Aorta (tissue), 5 donors: Measurements from ENCODE around the gene FAM184A. TPM values are rescaled to one million over a fixed set of nuclear protein-coding genes. Genes with fewer than 3 reads are reported as not detected.

Source experiments
- ATAC-seq: fragments of 200-7000 bp; cut with Tn5 transposase; one replicate; pipeline ENCODE4 v1.9.1; 2022; ENCODE audit warnings: moderate library complexity; ENCODE audit not compliant: low FRiP score
- DNase-seq, 2 donors: peaks; one replicate each; pipeline ENCODE4 v3.0.0-alpha.2; 2020
- H3K27ac ChIP-seq, 2 donors: one replicate each; pipeline ENCODE4 v1.5.1; 2013; ENCODE audit warnings: low read length in 2 of 2, mild to moderate bottlenecking in 2 of 2, moderate library complexity in 2 of 2, control low read depth in 1 of 2, inconsistent platforms in 1 of 2, low read depth in 1 of 2
- H3K27me3 ChIP-seq, 2 donors: one replicate each; pipeline ENCODE4 v1.6.1; 2013; ENCODE audit warnings: control low read depth in 1 of 2, low read length in 1 of 2, mild to moderate bottlenecking in 1 of 2, moderate library complexity in 1 of 2; ENCODE audit not compliant: insufficient read depth in 2 of 2, control insufficient read depth in 1 of 2
- H3K36me3 ChIP-seq, 2 donors: one replicate each; pipeline ENCODE4 v1.6.1; 2013; ENCODE audit warnings: control low read depth in 1 of 2, low read length in 1 of 2, mild to moderate bottlenecking in 1 of 2; ENCODE audit not compliant: insufficient read depth in 2 of 2, control insufficient read depth in 1 of 2
- H3K4me1 ChIP-seq, 2 donors: one replicate each; pipeline ENCODE4 v1.6.1; 2013; ENCODE audit warnings: low read length in 2 of 2, control low read depth in 1 of 2, mild to moderate bottlenecking in 1 of 2, moderate library complexity in 1 of 2; ENCODE audit not compliant: insufficient read depth in 2 of 2, control insufficient read depth in 1 of 2
- H3K4me3 ChIP-seq, 2 donors: one replicate each; pipeline ENCODE4 v1.5.1; 2013; ENCODE audit warnings: low read length in 2 of 2, control low read depth in 1 of 2, mild to moderate bottlenecking in 1 of 2
- H3K9me3 ChIP-seq: one replicate; pipeline ENCODE4 v1.6.1; 2013; ENCODE audit warnings: mild to moderate bottlenecking, low read length; ENCODE audit not compliant: control insufficient read depth
- WGBS, 2 donors: extraction: QIAGEN DNeasy Blood & Tissue Kit; methylation state at CpG; one replicate each; pipeline ENCODE4 v1.1.7; 2013; 5-methylcytosine and 5-hydroxymethylcytosine counted together
- intact Hi-C, 2 donors: fragments of 100-400 bp; cut with DNase I; formaldehyde crosslinking; loops; one replicate each; pipeline versions ENCODE4 v1.14.2 to v1.15.0; 2022
- polyA plus RNA-seq, 2 donors: library from polyadenylated mRNA; stranded (reverse); fragments of 200-250 nt; gene quantifications; one replicate each; pipeline ENCODE4 v1.2.3, GENCODE V29; 2013
- total RNA-seq, 2 donors: library from RNA; stranded (reverse); fragmentation: NEBNext Ultra II Directional; extraction: Animal tissue kit (Norgen Biotek cat#: 25700); gene quantifications; one replicate each; pipeline ENCODE4 v1.2.1, GENCODE V29; 2021
- donor health status: healthy with polysubstance abuse.
- donor health status: Bipolar disorder and iron deficiency.
- donor health status: DM: no; HTN: no; CAD: no.
- donor health status: DM: no; HTN: no; CAD: no.
- donor health status: DM: yes; HTN: yes; CAD: no.

FAM184A gene
- total and polyA plus RNA-seq, 4 donors, result 1.1 to 4.8 (median 2.9) TPM

- no peak for DNase-seq
- Histone ChIP-seq H3K27ac (no peak overlapping the region), H3K4me3 (no peak overlapping the region), H3K4me1 (no peaks in the 10 kb centered on the region), H3K27me3 (no peaks in the 10 kb centered on the region), H3K36me3 (no peaks in the 10 kb centered on the region), H3K9me3 (no peaks in the 10 kb centered on the region)
- ATAC-seq, result no peak
- intact Hi-C loops, result no loop called here
- 40 to 42% methylated on average over 6 of the region's 6 CpGs for WGBS, 2 donors
Observed at GRCh38 chr6:119034827-119035458, 43.5 kb downstream of the FAM184A start.

GRCh38 chr6:119032428-119032827, 46.0 kb downstream of the FAM184A start:
- H3K4me1 ChIP-seq, result no peaks in the 10 kb centered on the region
- no peak overlapping the region for H3K4me3 ChIP-seq
- no peak overlapping the region for H3K27ac ChIP-seq
- H3K36me3 ChIP-seq, result no peaks in the 10 kb centered on the region
- no peaks in the 10 kb centered on the region for H3K27me3 ChIP-seq
- WGBS, 2 donors, result 50 to 65% methylated on average over 1 of the region's 1 CpG
- intact Hi-C loops, result no loop called here
- no peak for DNase-seq
- no peak for ATAC-seq
- H3K9me3 ChIP-seq, result no peaks in the 10 kb centered on the region

GRCh38 chr6:119030759-119031158, 47.7 kb downstream of the FAM184A start:
- Histone ChIP-seq H3K4me3 (no peak overlapping the region), H3K27ac (no peak overlapping the region), H3K27me3 (no peaks in the 10 kb centered on the region), H3K9me3 (no peaks in the 10 kb centered on the region), H3K4me1 (no peaks in the 10 kb centered on the region), H3K36me3 (no peaks in the 10 kb centered on the region)
- intact Hi-C loops, result no loop called here
- ATAC-seq (no peak), DNase-seq (no peak)
- WGBS, 2 donors, result 92 to 94% methylated on average over 2 of the region's 2 CpGs

- Histone ChIP-seq H3K4me1 (no peaks in the 10 kb centered on the region), H3K27me3 (no peaks in the 10 kb centered on the region), H3K4me3 (no peak overlapping the region), H3K36me3 (no peaks in the 10 kb centered on the region), H3K27ac (no peak overlapping the region), H3K9me3 (no peaks in the 10 kb centered on the region)
- 88 to 90% methylated on average over 2 of the region's 2 CpGs for WGBS, 2 donors
- intact Hi-C loops, result no loop called here
- ATAC-seq (no peak), DNase-seq (no peak)
Observed at GRCh38 chr6:119028091-119028490, 50.4 kb downstream of the FAM184A start.

- Histone ChIP-seq H3K27me3 (no peaks in the 10 kb centered on the region), H3K4me3 (no peak overlapping the region), H3K27ac (no peak overlapping the region), H3K4me1 (no peaks in the 10 kb centered on the region), H3K9me3 (no peaks in the 10 kb centered on the region), H3K36me3 (no peaks in the 10 kb centered on the region)
- ATAC-seq (no peak), DNase-seq (no peak)
- intact Hi-C loops, result no loop called here
- WGBS, 2 donors, result 47 to 54% methylated on average over 3 of the region's 3 CpGs
Observed at GRCh38 chr6:119027465-119027864, 51.0 kb downstream of the FAM184A start.

- WGBS, 2 donors, result 68 to 75% methylated on average over 3 of the region's 3 CpGs
- intact Hi-C loops, result no loop called here
- no peaks in the 10 kb centered on the region for H3K27me3 ChIP-seq
- no peaks in the 10 kb centered on the region for H3K9me3 ChIP-seq
- no peak overlapping the region for H3K4me3 ChIP-seq
- H3K4me1 ChIP-seq, result no peaks in the 10 kb centered on the region
- H3K27ac ChIP-seq, result no peak overlapping the region
- ATAC-seq, result no peak
- no peaks in the 10 kb centered on the region for H3K36me3 ChIP-seq
- no peak for DNase-seq
Observed at GRCh38 chr6:119026822-119027221, 51.6 kb downstream of the FAM184A start.

GRCh38 chr6:119025793-119026192, 52.7 kb downstream of the FAM184A start:
- no peak overlapping the region for H3K4me3 ChIP-seq
- no peaks in the 10 kb centered on the region for H3K9me3 ChIP-seq
- H3K27ac ChIP-seq, result no peak overlapping the region
- intact Hi-C loops, result no loop called here
- ATAC-seq (no peak), DNase-seq (no peak)
- 53 to 72% methylated on average over 2 of the region's 2 CpGs for WGBS, 2 donors
- H3K27me3 ChIP-seq, result no peaks in the 10 kb centered on the region
- no peaks in the 10 kb centered on the region for H3K36me3 ChIP-seq
- H3K4me1 ChIP-seq, result no peaks in the 10 kb centered on the region

- Histone ChIP-seq H3K27ac (no peak overlapping the region), H3K4me1 (no peaks in the 10 kb centered on the region), H3K9me3 (no peaks in the 10 kb centered on the region), H3K4me3 (no peak overlapping the region), H3K36me3 (no peaks in the 10 kb centered on the region), H3K27me3 (no peaks in the 10 kb centered on the region)
- DNase-seq (no peak), ATAC-seq (no peak)
- intact Hi-C loops, result no loop called here
- 57 to 66% methylated on average over 6 of the region's 6 CpGs for WGBS, 2 donors
Observed at GRCh38 chr6:119024111-119024510, 54.4 kb downstream of the FAM184A start.

GRCh38 chr6:119022796-119023195, 55.7 kb downstream of the FAM184A start:
- ATAC-seq, result no peak
- Histone ChIP-seq H3K4me1 (no peaks in the 10 kb centered on the region), H3K9me3 (no peaks in the 10 kb centered on the region), H3K27me3 (no peaks in the 10 kb centered on the region), H3K27ac (no peak overlapping the region), H3K4me3 (no peak overlapping the region), H3K36me3 (no peaks in the 10 kb centered on the region)
- 62 to 80% methylated on average over 4 of the region's 4 CpGs for WGBS, 2 donors
- intact Hi-C loops, result no loop called here
- no peak for DNase-seq
